NCI-H446 (cell line): ENCODE results near the gene AGBL1.

Experiments
- DNase-seq, 2 experiments: peaks; one replicate each; lab custom pipeline; 2025; lab: John Stamatoyannopoulos, UW

AGBL1 gene

DNA sequence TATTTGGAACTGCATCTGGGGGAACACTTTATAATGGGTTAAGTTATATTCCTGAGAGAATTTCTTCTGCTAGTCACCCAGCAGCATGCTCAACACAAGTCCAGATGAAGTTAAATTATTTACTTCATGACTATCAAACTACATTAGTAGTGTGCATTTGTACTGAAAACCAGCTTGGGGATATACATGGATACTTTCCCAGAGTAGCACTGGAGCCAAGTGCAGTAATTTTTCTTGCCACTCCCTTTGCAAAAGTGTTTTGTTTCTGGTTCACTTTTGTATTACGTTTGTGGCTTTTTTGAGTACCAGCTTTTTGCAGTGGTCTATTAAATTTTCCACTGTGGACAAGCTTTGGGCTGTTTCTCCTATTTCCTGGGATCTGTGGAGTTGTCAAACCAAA lies 243.0 kb downstream of the AGBL1 start:
- no peak for DNase-seq

DNA sequence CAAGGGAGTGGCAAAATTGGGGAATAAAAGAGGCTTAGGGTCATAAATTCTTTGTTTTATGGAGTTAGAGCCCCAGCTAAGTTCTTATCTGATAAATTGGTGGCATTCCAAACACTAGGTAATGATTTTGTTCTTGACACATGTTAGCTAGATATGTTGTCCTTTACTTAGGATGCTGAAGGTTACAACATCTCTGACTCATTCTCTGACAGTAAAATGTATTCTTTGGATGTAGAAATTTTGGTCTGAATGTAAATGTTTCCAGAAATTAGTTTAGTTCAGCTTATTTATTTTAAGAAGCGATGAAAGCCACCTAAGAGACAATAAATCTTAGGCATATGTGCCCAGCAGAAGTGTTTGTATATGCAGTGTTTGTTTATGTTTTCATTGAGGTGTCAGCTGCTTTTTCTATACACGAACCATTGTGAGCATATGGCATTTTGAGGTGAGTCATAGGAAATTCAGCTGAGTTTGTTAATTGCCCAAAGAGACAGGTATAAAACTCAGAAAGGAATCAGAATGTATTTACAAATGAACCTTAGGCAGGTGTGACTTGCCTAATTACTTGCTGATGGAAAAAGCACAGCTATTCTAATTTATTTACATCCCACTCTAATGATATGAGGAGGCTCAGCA lies 247.7 kb downstream of the AGBL1 start:
- no peak for DNase-seq

DNA sequence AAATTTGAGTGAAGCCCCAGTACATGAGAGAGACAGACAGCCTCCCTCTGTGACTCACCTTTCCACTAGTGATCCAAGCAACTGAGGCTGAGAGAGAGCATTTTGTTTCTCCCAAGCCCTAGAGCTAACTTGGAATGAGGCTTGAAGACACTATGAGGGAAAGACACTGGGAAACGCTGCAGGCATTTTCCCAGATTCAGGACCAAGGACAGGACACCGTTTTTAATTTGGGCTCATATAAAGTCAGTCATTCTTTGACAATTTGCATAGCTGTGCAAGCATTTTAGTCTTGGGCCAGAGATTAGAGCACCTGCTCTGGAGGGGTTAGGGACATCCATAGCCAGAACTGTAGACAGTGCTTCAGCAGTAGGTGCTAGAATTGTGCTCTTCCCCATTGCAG lies 249.0 kb downstream of the AGBL1 start:
- DNase-seq: no peak

DNA sequence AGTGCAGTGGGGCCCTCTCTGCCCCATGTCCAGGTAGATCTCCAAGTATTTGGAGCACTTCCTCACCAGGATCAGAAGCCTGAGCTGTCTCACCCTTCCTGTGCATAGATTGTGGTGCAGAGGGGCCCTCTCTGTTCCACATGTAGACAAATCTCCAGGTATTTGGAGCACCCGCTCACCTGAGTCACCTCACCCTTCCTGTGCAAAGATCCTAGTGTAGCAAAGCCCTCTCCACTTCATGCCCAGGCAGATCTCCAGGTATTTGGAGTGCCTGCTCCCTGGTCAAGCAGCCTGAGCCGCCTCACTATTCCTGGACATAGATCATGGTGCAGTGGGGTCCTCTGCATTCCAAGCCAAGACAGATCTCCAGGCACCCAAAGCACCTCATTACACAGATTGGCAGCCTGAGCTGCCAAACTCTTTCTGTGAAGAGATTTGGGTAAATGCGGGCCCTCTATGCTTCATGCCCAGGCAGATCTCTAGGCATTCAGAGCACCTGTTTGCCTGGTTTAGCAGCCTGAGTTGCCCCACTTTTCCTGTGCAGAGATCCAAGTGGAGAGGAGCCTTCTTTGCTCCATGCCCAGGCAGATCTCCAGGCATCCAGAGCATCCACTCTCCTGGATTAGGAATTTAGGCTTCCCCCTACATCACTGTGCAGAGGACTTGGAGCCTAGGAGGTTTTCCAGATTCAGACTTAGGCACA lies 249.8 kb downstream of the AGBL1 start:
- DNase-seq: no peak

DNA sequence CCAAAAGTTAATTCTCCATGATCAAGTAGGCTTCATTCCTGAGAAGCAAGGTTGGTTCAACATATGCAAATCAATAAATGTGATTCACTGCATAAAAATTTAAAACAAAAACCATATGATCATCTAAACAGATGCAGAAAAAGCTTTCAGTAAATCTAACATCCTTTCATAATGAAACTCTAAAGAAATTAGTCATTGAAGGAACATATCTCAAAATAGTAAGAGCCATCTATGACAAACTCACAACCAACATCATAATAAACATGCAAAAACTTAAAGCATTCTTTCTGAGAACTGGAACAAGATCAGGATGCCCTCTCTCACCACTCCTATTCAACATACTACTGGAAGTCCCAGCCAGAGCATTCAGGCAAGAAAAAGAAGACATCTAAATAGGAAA lies 254.1 kb downstream of the AGBL1 start:
- no peak for DNase-seq

DNA sequence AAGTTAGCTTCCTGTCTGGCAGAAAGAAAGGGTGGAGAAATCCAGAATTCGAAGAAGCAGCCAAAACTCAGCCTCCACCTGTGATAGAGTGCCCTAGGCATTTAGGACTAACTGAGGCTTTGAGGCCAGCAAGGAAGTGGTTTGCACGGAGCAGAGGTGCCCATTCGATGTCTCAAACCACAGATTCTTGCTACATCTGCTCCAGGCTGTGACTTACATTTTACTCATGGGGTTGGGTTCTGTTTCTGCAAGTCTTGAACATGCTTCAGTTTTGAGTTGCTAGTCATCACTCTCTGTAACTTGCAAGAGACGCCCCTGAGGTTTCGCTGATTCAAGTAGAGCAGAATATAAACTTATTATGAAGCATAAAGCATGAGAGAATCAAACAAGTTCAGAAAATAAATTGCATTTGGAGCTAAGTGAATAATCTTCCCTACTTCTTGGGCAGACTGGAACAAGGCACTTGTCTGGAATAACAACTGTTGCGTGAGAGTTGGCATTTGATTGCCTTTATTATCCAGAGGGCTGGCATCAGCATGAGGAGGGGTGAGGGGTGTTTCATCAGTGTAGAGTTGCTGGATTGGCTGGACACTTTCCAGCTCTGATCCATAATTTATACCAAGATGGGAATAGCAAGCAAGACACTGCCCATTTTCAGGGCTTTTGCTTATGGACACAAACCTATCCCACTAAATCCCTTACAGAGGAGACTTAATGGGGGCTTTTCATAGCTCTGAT lies 256.5 kb downstream of the AGBL1 start:
- DNase-seq: no peak

DNA sequence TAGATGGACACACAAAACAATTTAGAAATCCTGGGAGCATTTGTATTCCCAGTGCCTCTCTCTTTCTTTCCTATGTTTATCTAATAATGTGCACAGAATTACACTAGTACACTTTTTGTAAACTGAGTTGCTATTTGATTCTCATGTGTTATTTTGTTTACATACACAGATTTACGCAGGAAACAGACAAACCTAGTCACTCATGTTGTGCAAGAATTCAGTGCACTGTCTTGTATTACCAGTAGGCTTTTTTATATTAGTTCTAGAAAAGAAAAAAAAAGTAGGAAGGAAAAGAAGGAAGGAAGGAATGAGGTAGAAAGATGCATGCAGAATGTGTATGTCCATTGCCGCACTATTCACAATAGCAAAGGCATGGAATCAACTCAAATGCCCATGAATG lies 257.4 kb downstream of the AGBL1 start:
- no peak for DNase-seq

DNA sequence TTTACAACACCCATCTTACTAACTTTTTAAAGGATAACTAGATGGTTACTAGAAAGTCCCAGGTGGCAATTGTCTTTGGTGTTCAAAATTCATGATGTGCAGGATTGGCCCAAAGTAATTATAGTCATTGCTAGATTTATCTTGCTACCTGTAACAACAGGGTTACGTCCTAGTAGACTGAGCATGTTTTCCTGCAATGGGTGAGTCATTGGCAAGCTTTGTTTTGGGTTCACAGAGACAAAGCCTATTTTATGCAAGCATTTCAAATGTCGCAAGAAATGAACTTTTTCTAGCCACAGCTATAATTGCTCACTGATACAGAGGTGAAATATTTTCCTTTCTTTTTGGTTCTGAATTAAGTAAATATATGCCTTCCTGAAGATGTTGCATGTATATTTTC lies 267.6 kb downstream of the AGBL1 start:
- DNase-seq: no peak

DNA sequence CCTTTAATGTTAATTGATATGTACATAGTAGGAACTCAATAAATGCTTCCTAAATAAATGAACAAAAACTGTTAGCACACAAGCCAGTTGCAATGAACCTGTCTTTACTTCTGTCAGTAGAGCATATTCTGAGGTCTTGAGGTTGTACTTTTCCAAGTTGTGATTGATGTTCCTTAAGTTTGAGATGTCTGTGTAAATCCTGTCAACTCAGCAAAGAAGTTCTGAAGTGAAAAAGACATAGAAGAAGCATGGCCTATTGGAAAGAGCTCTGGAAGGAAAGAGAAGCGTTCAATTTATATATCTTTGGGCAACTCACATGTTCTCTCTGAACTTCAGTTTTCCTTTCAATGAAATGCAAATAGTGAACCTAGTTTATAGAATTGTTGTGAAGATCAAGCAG lies 269.9 kb downstream of the AGBL1 start:
- DNase-seq: no peak

DNA sequence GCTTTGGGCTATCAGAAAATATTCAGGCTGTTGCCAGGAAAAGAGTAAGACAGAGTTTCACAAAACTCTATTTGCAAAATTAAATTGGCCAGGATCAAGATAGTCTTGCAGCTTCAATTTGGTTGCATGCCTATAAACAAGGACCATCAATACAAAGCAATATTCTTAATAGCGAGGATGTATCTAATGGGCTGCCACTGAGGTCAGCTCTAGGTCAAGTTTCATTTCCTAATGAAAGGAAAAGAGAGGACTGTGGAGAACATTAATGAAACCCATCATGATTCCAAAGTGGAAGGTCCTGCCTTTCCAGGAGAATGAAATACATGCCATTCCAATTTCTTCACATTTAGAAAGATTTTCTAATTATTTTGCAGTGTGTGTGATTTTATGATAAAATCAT lies 273.5 kb downstream of the AGBL1 start:
- DNase-seq: no peak

DNA sequence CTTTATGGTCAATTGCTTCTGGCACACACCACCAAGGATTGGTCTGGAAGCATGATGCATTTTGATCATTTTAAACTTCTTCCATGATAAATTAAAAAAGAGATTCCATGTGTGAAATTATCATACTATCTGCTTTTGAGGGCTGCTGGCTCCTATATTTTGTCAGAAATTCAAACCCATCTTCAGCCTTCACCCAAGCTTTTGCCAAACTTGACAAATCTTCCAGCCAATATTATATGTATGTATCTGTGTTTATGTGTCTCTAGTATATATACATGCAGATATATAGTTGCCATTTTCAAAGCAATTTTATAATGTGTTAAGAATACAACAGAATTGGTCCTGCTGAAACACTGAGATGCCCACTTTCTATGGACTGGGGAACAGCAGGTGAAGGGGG lies 275.7 kb downstream of the AGBL1 start:
- no peak for DNase-seq

DNA sequence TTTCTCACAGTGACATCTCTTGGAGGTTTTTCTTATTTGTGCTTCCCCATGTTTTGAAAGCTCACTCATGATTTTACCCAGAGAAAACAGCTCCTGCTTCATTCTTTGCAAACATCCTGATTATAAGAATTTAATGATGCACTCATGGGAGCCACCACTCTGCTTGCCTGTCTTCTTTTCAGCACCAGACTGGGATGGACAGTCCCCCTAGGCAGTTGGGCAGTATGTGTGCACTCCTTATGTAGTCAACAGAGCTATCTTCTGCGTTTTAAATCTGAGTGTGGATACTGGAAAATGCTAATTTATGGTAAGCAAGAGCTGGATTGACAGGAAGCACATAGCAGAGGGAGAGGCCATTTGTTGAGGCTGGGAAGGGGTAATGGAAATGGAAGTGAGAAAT lies 276.1 kb downstream of the AGBL1 start:
- DNase-seq: no peak

DNA sequence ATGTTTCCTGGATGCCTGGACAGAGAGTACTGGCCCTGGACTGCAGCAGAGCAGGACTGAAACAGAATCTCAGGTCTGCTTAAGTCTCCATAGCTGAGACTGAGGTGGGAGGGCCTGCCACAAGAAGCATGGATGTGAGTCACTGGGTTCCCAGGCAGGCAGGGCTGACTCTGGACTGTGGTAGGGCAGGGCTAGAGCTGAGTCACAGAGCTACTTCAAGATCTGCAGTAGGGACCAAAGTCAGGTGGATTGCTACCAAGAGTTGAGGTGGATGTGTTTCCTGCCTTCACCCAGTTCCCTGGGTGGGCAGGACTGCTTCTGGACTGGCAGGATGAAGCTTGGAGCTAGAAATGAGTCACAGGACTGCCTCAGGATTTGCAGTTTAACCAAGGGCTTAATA lies 282.9 kb downstream of the AGBL1 start:
- DNase-seq: no peak

DNA sequence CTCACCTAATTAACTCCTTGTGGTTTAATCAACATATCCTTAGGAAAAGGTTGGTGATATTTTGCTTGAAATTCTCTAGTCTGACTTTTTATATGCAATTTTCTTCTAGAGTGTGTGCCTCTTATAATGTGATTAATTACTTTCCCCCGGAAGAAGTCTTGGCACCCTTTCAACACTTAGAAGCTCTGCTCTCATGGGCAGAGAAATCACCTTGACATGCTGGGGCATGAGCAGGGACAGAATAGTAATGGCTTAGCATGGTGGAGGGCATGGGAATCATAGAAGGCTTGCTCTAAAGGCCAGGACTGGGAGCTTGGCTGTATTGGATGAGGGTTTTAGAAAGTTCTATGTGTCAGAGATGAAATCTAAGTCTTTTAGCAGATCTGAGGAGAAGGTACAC lies 293.5 kb downstream of the AGBL1 start:
- no peak for DNase-seq

DNA sequence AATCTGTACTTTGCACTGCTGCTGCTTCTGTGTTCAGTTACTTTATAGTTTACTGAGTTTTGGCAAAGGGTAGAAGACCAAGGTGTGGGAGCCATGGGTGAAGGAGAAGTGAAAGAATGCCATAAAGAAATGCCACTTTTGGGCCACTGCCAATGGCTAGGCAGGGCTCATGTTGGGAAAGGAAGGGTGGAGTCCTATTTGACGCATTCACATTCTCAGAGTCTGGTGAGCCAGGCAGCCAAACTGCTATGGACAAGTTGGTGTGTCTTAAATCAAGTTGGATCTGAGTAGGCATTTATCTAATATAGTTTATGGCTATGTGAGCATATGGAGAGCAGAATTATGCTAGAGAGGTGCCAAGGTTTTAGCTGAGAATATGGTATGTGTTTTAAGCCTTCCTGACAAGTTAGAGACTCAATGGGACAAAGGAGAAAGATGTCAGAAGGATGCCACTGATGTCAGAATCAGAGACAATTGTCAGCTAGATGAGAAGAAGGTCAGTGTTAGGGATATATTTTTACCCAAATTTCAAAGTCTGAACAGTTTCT lies 296.1 kb downstream of the AGBL1 start:
- DNase-seq: no peak

DNA sequence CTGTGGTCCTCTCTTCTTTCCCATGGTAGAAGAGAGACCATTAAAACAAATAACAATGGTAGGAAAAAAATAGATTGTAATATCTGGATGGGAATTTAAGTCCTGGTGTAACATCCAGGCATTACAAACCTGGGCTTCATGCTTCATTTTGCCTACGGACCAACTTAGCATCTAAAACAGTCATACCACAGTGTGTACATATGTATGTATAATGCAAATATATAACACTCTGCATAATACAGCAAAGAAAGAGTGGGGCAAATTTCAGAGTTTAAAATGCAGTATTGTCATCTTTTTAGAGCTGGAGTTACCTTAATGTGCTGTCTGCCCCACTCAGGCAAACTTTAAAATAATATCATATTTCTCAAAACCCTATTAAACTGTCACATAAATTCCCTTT lies 298.2 kb downstream of the AGBL1 start:
- no peak for DNase-seq

DNA sequence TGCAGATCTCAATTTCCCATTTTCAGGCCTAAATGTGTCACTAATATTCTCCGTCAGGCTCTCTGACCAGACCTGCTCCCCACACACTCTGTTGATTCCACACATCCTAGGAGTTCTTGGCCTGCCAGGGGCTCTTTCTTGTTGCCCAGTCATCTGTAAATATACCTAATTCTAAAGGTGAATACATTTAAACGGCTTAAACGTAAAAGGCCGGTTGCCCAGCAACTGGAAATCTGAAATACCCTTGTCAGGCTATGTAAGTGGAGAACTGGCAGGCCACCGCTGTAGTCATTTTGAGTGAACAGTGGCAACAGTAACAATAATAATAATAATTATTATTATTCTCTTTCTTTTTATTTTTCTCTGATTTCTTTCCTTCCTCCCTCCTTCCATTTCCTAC lies 302.7 kb downstream of the AGBL1 start:
- no peak for DNase-seq

DNA sequence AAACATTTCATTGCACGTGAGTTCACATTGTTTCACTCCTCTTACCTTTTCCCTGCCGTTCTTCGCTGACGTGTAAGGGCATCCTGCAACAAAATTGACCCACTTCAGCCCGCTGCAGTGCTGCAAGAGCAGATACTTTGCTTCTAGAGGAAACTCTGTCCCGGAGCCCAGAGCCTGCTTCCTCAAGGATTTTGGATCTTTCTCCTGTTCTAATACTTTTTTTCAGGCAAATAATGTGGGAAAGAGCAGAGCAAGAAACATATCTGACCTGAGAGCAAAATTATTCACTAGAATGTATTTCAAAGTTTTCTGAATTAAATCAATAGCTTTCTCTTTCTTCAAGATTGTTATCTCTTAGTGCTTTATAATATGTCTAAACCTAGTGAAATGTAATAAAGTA lies 303.9 kb downstream of the AGBL1 start:
- no peak for DNase-seq

DNA sequence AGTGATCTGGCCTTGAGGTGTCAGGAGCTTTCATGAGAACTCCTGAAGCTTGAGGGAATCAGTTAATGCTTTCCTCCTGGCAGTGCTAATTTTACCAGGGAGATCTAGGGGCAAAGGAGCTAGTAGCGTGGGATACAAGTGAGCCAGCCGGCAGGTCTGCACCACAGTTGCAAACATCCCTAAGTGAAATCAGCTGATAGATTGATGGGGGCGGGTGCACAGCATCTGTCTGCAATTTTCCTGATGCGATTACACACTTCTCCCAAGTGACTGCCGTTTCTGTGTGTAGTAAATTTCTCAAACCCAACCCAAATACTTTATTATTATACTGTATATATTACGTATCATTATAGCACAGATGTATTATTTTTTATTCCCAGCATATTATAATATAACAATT lies 304.5 kb downstream of the AGBL1 start:
- DNase-seq: no peak

DNA sequence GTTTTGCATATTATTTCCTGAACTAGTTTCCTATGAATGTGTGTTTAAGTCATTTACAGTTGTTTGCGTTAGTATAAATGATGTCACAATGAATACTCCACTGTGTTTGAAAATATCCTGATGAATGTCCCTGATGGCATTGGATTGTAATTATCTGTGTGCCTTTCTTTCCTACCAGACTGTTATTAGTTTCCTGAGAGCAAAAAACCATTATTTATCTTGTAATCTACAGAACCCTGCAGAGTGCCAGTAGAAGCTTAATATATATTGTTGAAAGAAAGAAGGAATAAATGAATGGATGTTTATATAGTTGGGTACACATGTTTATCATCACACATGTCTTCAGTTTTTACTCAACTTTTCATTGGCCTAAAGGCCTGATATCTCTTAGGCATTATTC lies 312.6 kb downstream of the AGBL1 start:
- no peak for DNase-seq

DNA sequence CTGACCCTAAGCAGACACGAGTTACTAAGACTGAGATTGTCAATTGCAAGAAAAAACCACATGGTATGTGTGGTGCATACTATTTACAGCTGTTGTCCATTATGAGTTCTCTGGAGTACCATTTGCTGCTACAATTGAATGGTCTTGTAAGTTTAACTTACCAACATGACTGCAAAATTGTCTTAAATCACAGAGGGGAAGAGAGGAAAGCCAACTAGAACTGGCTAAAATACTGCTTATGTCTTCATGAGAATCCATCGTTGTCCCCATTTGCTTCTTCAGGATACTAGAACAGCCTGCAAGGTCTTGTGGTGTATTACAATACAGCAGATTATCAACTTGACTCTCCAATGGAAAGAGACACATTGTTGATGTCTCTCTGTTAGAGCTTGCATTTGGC lies 313.2 kb downstream of the AGBL1 start:
- DNase-seq: no peak

DNA sequence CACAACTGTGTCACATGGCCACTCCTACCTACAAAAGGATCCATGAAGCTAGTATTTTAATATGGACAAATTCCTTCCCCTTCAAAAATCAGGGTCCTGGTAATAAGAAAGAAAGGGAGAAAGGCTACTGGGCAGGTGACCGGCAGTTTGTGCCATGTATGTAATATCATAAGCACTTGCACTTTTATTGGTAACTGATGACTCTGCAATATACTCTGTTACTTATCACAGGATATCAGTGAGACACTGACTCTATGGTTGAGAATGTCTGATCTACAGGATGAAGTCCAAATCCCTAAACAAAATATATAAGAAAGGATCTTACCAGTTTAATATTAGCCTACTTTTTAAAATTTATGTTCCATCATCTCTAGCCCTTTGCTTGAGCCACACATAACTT lies 315.2 kb downstream of the AGBL1 start:
- DNase-seq: no peak
